Activated naive CD8-positive, alpha-beta T cell treated with anti-CD3 and anti-CD28 coated beads, Interleukin-2, amount 50 U/mL, for 24 hours (primary cell): ENCODE measurements around the gene CNTNAP3B.
"Not testable (repeated sequence)": the region's sequence is repeated elsewhere in the genome, so short reads cannot be mapped to it uniquely, and the experiment has no call there.

Source experiments
- ATAC-seq: fragments of 150-1000 bp; cut with Tn5 transposase; one replicate; pipeline ENCODE4 v1.10.0; 2021
- DNase-seq: peaks from one replicate; pipeline ENCODE4 v3.0.0; 2021
- H3K27ac Mint-ChIP-seq: one replicate; pipeline ENCODE4 v1.8.0; 2021; ENCODE audit warnings: mild to moderate bottlenecking, mixed read lengths
- H3K27me3 Mint-ChIP-seq: one replicate; pipeline ENCODE4 v1.8.0; 2021; ENCODE audit warnings: mixed read lengths
- H3K36me3 Mint-ChIP-seq: one replicate; pipeline ENCODE4 v1.8.0; 2021; ENCODE audit warnings: low read depth, mixed read lengths
- H3K4me1 Mint-ChIP-seq: one replicate; pipeline ENCODE4 v1.8.0; 2021; ENCODE audit warnings: mixed read lengths
- H3K4me3 Mint-ChIP-seq: one replicate; pipeline ENCODE4 v1.8.0; 2021; ENCODE audit warnings: mild to moderate bottlenecking, moderate library complexity, mixed read lengths
- H3K9me3 Mint-ChIP-seq: one replicate; pipeline ENCODE4 v1.8.0; 2021; ENCODE audit warnings: mixed read lengths

CNTNAP3B gene

GRCh38 chr9:42033541-42033940 lies 95.7 kb downstream of the CNTNAP3B start:
- H3K27ac Mint-ChIP-seq, ATAC-seq, H3K9me3 Mint-ChIP-seq, DNase-seq, H3K4me1 Mint-ChIP-seq, H3K27me3 Mint-ChIP-seq, H3K4me3 Mint-ChIP-seq, H3K36me3 Mint-ChIP-seq: not testable (repeated sequence)

GRCh38 chr9:42020639-42021038 lies 108.6 kb downstream of the CNTNAP3B start:
- H3K36me3 Mint-ChIP-seq, H3K4me1 Mint-ChIP-seq, ATAC-seq: not testable (repeated sequence)

GRCh38 chr9:42018220-42018922 lies 110.9 kb downstream of the CNTNAP3B start:
- not testable (repeated sequence) for H3K27ac Mint-ChIP-seq, H3K36me3 Mint-ChIP-seq, H3K9me3 Mint-ChIP-seq, H3K27me3 Mint-ChIP-seq, DNase-seq, ATAC-seq, H3K4me1 Mint-ChIP-seq, H3K4me3 Mint-ChIP-seq

More at GRCh38 chr9:42020639-42021038, 108.6 kb downstream of the CNTNAP3B start:
- DNase-seq, H3K4me3 Mint-ChIP-seq, H3K27me3 Mint-ChIP-seq, H3K27ac Mint-ChIP-seq, H3K9me3 Mint-ChIP-seq: not testable (repeated sequence)

- H3K27me3 Mint-ChIP-seq, DNase-seq, H3K36me3 Mint-ChIP-seq: not testable (repeated sequence)
Measured at GRCh38 chr9:42014317-42014716, 114.9 kb downstream of the CNTNAP3B start.

GRCh38 chr9:41991607-41992006 lies 137.6 kb downstream of the CNTNAP3B start:
- not testable (repeated sequence) for H3K9me3 Mint-ChIP-seq, H3K27ac Mint-ChIP-seq, H3K27me3 Mint-ChIP-seq, H3K4me3 Mint-ChIP-seq, H3K36me3 Mint-ChIP-seq, DNase-seq, ATAC-seq, H3K4me1 Mint-ChIP-seq

More at GRCh38 chr9:42014317-42014716, 114.9 kb downstream of the CNTNAP3B start:
- not testable (repeated sequence) for H3K9me3 Mint-ChIP-seq, H3K27ac Mint-ChIP-seq, H3K4me3 Mint-ChIP-seq, H3K4me1 Mint-ChIP-seq, ATAC-seq

- H3K4me3 Mint-ChIP-seq, H3K36me3 Mint-ChIP-seq, H3K27ac Mint-ChIP-seq, ATAC-seq, H3K4me1 Mint-ChIP-seq, H3K27me3 Mint-ChIP-seq, DNase-seq, H3K9me3 Mint-ChIP-seq: not testable (repeated sequence)
Measured at GRCh38 chr9:41980271-41980670, 149.0 kb downstream of the CNTNAP3B start.

GRCh38 chr9:41977965-41978600 lies 151.1 kb downstream of the CNTNAP3B start:
- H3K27me3 Mint-ChIP-seq, H3K27ac Mint-ChIP-seq, DNase-seq, H3K4me1 Mint-ChIP-seq, H3K9me3 Mint-ChIP-seq, ATAC-seq, H3K4me3 Mint-ChIP-seq, H3K36me3 Mint-ChIP-seq: not testable (repeated sequence)

GRCh38 chr9:41974906-41975305 lies 154.3 kb downstream of the CNTNAP3B start:
- H3K27me3 Mint-ChIP-seq, H3K36me3 Mint-ChIP-seq, DNase-seq, H3K27ac Mint-ChIP-seq, ATAC-seq, H3K4me3 Mint-ChIP-seq, H3K4me1 Mint-ChIP-seq, H3K9me3 Mint-ChIP-seq: not testable (repeated sequence)

GRCh38 chr9:41953007-41953406 lies 176.2 kb downstream of the CNTNAP3B start:
- H3K4me1 Mint-ChIP-seq, ATAC-seq, DNase-seq, H3K9me3 Mint-ChIP-seq, H3K27ac Mint-ChIP-seq, H3K36me3 Mint-ChIP-seq, H3K4me3 Mint-ChIP-seq, H3K27me3 Mint-ChIP-seq: not testable (repeated sequence)

GRCh38 chr9:41941738-41942137 lies 187.5 kb downstream of the CNTNAP3B start:
- not testable (repeated sequence) for H3K27me3 Mint-ChIP-seq, H3K36me3 Mint-ChIP-seq, H3K9me3 Mint-ChIP-seq, H3K4me1 Mint-ChIP-seq, H3K4me3 Mint-ChIP-seq, ATAC-seq, H3K27ac Mint-ChIP-seq, DNase-seq

- H3K9me3 Mint-ChIP-seq, H3K4me3 Mint-ChIP-seq, ATAC-seq, H3K27me3 Mint-ChIP-seq, H3K27ac Mint-ChIP-seq, H3K36me3 Mint-ChIP-seq, DNase-seq, H3K4me1 Mint-ChIP-seq: not testable (repeated sequence)
Measured at GRCh38 chr9:41938143-41938542, 191.1 kb downstream of the CNTNAP3B start.

GRCh38 chr9:41935727-41936126 lies 193.5 kb downstream of the CNTNAP3B start:
- H3K4me1 Mint-ChIP-seq, H3K36me3 Mint-ChIP-seq, H3K27me3 Mint-ChIP-seq, H3K27ac Mint-ChIP-seq, DNase-seq, H3K4me3 Mint-ChIP-seq, ATAC-seq, H3K9me3 Mint-ChIP-seq: not testable (repeated sequence)

- DNase-seq, H3K4me3 Mint-ChIP-seq, H3K27me3 Mint-ChIP-seq, ATAC-seq, H3K27ac Mint-ChIP-seq, H3K9me3 Mint-ChIP-seq, H3K4me1 Mint-ChIP-seq, H3K36me3 Mint-ChIP-seq: not testable (repeated sequence)
Measured at GRCh38 chr9:41929172-41929571, 200.1 kb downstream of the CNTNAP3B start.

- H3K27me3 Mint-ChIP-seq, H3K4me3 Mint-ChIP-seq, H3K27ac Mint-ChIP-seq, H3K36me3 Mint-ChIP-seq, DNase-seq, H3K4me1 Mint-ChIP-seq, H3K9me3 Mint-ChIP-seq, ATAC-seq: not testable (repeated sequence)
Measured at GRCh38 chr9:41917374-41917773, 211.9 kb downstream of the CNTNAP3B start.

GRCh38 chr9:41905488-41905887 lies 223.7 kb downstream of the CNTNAP3B start:
- not testable (repeated sequence) for H3K27ac Mint-ChIP-seq, H3K36me3 Mint-ChIP-seq, H3K4me1 Mint-ChIP-seq, ATAC-seq, DNase-seq, H3K27me3 Mint-ChIP-seq, H3K4me3 Mint-ChIP-seq, H3K9me3 Mint-ChIP-seq
